Forelimb muscle (tissue), 1 donor: ENCODE measurements around the gene PAK1. TPM values are rescaled to one million over a fixed set of nuclear protein-coding genes. Genes with fewer than 3 reads are reported as not detected.

Experiments used
- DNase-seq: peaks from one replicate; pipeline ENCODE4 v3.0.0-alpha.2; 2013; ENCODE audit warnings: low read depth
- polyA plus RNA-seq: library from polyadenylated mRNA; unstranded; fragments of 120-200 nt; gene quantifications from one replicate; pipeline ENCODE4 v1.2.1, GENCODE V29; 2013; ENCODE audit not compliant: insufficient read length

Gene PAK1
- polyA plus RNA-seq, 1 donor: 97.5 TPM

- DNase-seq: no peak
Measured at GRCh38 chr11:77474684-77475060, 778 bp upstream of the PAK1 start.

GRCh38 chr11:77472991-77473800 is 698 bp downstream of the PAK1 start:
- DNase-seq: no peak

- no peak for DNase-seq
Measured at GRCh38 chr11:77471558-77472193, 2.2 kb downstream of the PAK1 start.

GRCh38 chr11:77470971-77471370 is 2.9 kb downstream of the PAK1 start:
- no peak for DNase-seq

- DNase-seq: no peak
Measured at GRCh38 chr11:77470504-77470903, 3.4 kb downstream of the PAK1 start.

GRCh38 chr11:77468527-77468926 is 5.4 kb downstream of the PAK1 start:
- DNase-seq: no peak

GRCh38 chr11:77467993-77468392 is 5.9 kb downstream of the PAK1 start:
- no peak for DNase-seq

GRCh38 chr11:77467233-77467632 is 6.7 kb downstream of the PAK1 start:
- DNase-seq: no peak

- no peak for DNase-seq
Measured at GRCh38 chr11:77457340-77457739, 16.6 kb downstream of the PAK1 start.

GRCh38 chr11:77455740-77456139 is 18.2 kb downstream of the PAK1 start:
- no peak for DNase-seq

GRCh38 chr11:77454867-77455655 is 18.8 kb downstream of the PAK1 start:
- DNase-seq: no peak

GRCh38 chr11:77450227-77450626 is 23.7 kb downstream of the PAK1 start:
- no peak for DNase-seq

- DNase-seq: no peak
Measured at GRCh38 chr11:77449784-77450183, 24.1 kb downstream of the PAK1 start.

- DNase-seq: no peak
Measured at GRCh38 chr11:77449060-77449521, 24.8 kb downstream of the PAK1 start.

- DNase-seq: no peak
Measured at GRCh38 chr11:77448269-77448668, 25.6 kb downstream of the PAK1 start.

- DNase-seq: no peak
Measured at GRCh38 chr11:77446911-77447629, 26.8 kb downstream of the PAK1 start.

- no peak for DNase-seq
Measured at GRCh38 chr11:77444261-77444660, 29.6 kb downstream of the PAK1 start.

- DNase-seq: no peak
Measured at GRCh38 chr11:77442394-77443053, 31.4 kb downstream of the PAK1 start.

GRCh38 chr11:77441426-77441825 is 32.5 kb downstream of the PAK1 start:
- no peak for DNase-seq

GRCh38 chr11:77440678-77441077 is 33.2 kb downstream of the PAK1 start:
- DNase-seq: no peak

GRCh38 chr11:77438487-77438886 is 35.4 kb downstream of the PAK1 start:
- DNase-seq: no peak
